Panc1 (cell line): Measurements from ENCODE around the gene CFAP141. TPM values are rescaled to one million over a fixed set of nuclear protein-coding genes. Genes with fewer than 3 reads are reported as not detected.

Experiments used
- ATAC-seq: fragments of 200-7000 bp; cut with Tn5 transposase; 2 replicates; pipeline ENCODE4 v1.9.1; 2020; ENCODE audit warnings: mild to moderate bottlenecking, moderate library complexity
- BruUV-seq: library from RNA; stranded (reverse); fragments of 400-500 nt; replicated peaks from 2 replicates; lab custom pipeline; 2021; lab: Mats Ljungman, UMichigan
- CTCF ChIA-PET: fragments of 300-600 bp; sonication (Branson Sonifier 250); formaldehyde crosslinking; loops from one replicate; lab custom pipeline; 2022; ENCODE audit warnings: antibody characterized with exemption; lab: Charles Lee
- POLR2A ChIA-PET: fragments of 300-600 bp; sonication (Branson Sonifier 250); formaldehyde crosslinking; loops from one replicate; lab custom pipeline; 2022; ENCODE audit warnings: antibody characterized with exemption; lab: Charles Lee
- DNase-seq: peaks from one replicate; pipeline ENCODE4 v3.0.0-alpha.2; 2010; ENCODE audit warnings: low read depth, low spot score
- H3K27ac ChIP-seq: 2 replicates; pipeline ENCODE4 v1.5.1; 2011; ENCODE audit warnings: mild to moderate bottlenecking, low read length, inconsistent platforms
- H3K27me3 ChIP-seq: fragments of 200-500 bp; sonication (Bioruptor generic); 2 replicates; pipeline ENCODE4 v1.6.0; 2014; ENCODE audit warnings: low read length, inconsistent platforms; ENCODE audit not compliant: control insufficient read depth, insufficient read depth
- H3K36me3 ChIP-seq: fragments of 200-500 bp; sonication (Bioruptor generic); 2 replicates; pipeline ENCODE4 v1.5.1; 2014; ENCODE audit warnings: inconsistent platforms, mild to moderate bottlenecking, low read length, moderate library complexity; ENCODE audit not compliant: control insufficient read depth, insufficient read depth
- H3K4me1 ChIP-seq: 2 replicates; pipeline ENCODE4 v1.5.1; 2011; ENCODE audit warnings: inconsistent platforms, mild to moderate bottlenecking, low read length, moderate library complexity; ENCODE audit not compliant: control insufficient read depth, insufficient read depth
- H3K4me3 ChIP-seq, 2 experiments: 2 replicates each; pipeline ENCODE4 v1.5.1; 2011 to 2012; ENCODE audit warnings: low read depth in 2 of 2, low read length in 2 of 2, mild to moderate bottlenecking in 2 of 2, inconsistent platforms in 1 of 2, moderate library complexity in 1 of 2
- H3K9me3 ChIP-seq: fragments of 200-500 bp; sonication (Bioruptor generic); 2 replicates; pipeline ENCODE4 v1.5.1; 2014; ENCODE audit warnings: low read depth, mild to moderate bottlenecking, inconsistent platforms, low read length, moderate library complexity; ENCODE audit not compliant: control insufficient read depth, insufficient read depth
- POLR2AphosphoS5 ChIP-seq: IDR thresholded peaks from 2 replicates; pipeline ENCODE4 v1.6.1; 2012; ENCODE audit warnings: mild to moderate bottlenecking, low read depth, low read length, moderate library complexity
- SIN3A ChIP-seq: IDR thresholded peaks from 2 replicates; pipeline ENCODE4 v1.6.1; 2012; ENCODE audit warnings: low read depth, mild to moderate bottlenecking, low read length, moderate library complexity, borderline replicate concordance; ENCODE audit not compliant: insufficient read depth
- TCF7L2 ChIP-seq: IDR thresholded peaks from 2 replicates; pipeline ENCODE4 v1.6.1; 2011; ENCODE audit warnings: mild to moderate bottlenecking, low read depth, low read length, inconsistent platforms
- in situ Hi-C: cut with HindIII; loops from 2 replicates; pipeline ENCODE4 v1.10.0; 2016; ENCODE audit warnings: low sequenced_read_pairs, low pct_unique_long_range_greater_than_20kb
- intact Hi-C: fragments of 100-400 bp; cut with micrococcal nuclease; formaldehyde crosslinking; loops from one replicate; pipeline ENCODE4 v1.10.0; 2022; ENCODE audit not compliant: unreplicated experiment
- total RNA-seq: library from RNA; stranded (reverse); gene quantifications from one replicate; pipeline ENCODE4 v1.2.1, GENCODE V29; 2021; ENCODE audit not compliant: unreplicated experiment
- TF ChIP-seq, protein P1 (sequence below): fragments of 450-650 bp; IDR thresholded peaks from 2 replicates; pipeline ENCODE4 v1.5.1; 2017; ENCODE audit warnings: mild to moderate bottlenecking
- TF ChIP-seq, protein P2 (sequence below), 2 experiments: IDR thresholded peaks; 2 replicates each; pipeline ENCODE4 v1.6.1; 2011 to 2012; ENCODE audit warnings: low read depth in 2 of 2, control low read depth in 1 of 2, low read length in 1 of 2, mild to moderate bottlenecking in 1 of 2, moderate library complexity in 1 of 2; ENCODE audit not compliant: insufficient read depth in 1 of 2

The CFAP141 gene
- total RNA-seq, 1 experiment from 2014 or later: not detected

GRCh38 chr1:154220071-154220969 lies 14.2 kb upstream of the CFAP141 start, which contains the start of gene UBAP2L:
UBAP2L (plus strand) TSS chr1:154220955; CDS start chr1:154225124, 4,169 bp downstream.
- no TSS peak for BruUV-seq
- peaks cover 36% of the 10 kb centered on the region for H3K36me3 ChIP-seq
- CTCF ChIA-PET: no interaction called here
- H3K9me3 ChIP-seq: no peaks in the 10 kb centered on the region
- intact Hi-C loops (no loop called here), in situ Hi-C loops (no loop called here)
- POLR2A ChIA-PET: interaction anchor here (0.6 to 0.7 kb wide), 3 partner anchors 13 to 513 kb away, joined by 3 to 10 read pairs (median 3); no protein-coding TSS in a partner anchor
- TF ChIP-seq SIN3A: peak; percentile 43; the same call in 1 of the 2 replicates
- TF ChIP-seq, protein P1, sequence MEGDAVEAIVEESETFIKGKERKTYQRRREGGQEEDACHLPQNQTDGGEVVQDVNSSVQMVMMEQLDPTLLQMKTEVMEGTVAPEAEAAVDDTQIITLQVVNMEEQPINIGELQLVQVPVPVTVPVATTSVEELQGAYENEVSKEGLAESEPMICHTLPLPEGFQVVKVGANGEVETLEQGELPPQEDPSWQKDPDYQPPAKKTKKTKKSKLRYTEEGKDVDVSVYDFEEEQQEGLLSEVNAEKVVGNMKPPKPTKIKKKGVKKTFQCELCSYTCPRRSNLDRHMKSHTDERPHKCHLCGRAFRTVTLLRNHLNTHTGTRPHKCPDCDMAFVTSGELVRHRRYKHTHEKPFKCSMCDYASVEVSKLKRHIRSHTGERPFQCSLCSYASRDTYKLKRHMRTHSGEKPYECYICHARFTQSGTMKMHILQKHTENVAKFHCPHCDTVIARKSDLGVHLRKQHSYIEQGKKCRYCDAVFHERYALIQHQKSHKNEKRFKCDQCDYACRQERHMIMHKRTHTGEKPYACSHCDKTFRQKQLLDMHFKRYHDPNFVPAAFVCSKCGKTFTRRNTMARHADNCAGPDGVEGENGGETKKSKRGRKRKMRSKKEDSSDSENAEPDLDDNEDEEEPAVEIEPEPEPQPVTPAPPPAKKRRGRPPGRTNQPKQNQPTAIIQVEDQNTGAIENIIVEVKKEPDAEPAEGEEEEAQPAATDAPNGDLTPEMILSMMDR: no peak
- TF ChIP-seq TCF7L2: no peak
- TF ChIP-seq, protein P2, sequence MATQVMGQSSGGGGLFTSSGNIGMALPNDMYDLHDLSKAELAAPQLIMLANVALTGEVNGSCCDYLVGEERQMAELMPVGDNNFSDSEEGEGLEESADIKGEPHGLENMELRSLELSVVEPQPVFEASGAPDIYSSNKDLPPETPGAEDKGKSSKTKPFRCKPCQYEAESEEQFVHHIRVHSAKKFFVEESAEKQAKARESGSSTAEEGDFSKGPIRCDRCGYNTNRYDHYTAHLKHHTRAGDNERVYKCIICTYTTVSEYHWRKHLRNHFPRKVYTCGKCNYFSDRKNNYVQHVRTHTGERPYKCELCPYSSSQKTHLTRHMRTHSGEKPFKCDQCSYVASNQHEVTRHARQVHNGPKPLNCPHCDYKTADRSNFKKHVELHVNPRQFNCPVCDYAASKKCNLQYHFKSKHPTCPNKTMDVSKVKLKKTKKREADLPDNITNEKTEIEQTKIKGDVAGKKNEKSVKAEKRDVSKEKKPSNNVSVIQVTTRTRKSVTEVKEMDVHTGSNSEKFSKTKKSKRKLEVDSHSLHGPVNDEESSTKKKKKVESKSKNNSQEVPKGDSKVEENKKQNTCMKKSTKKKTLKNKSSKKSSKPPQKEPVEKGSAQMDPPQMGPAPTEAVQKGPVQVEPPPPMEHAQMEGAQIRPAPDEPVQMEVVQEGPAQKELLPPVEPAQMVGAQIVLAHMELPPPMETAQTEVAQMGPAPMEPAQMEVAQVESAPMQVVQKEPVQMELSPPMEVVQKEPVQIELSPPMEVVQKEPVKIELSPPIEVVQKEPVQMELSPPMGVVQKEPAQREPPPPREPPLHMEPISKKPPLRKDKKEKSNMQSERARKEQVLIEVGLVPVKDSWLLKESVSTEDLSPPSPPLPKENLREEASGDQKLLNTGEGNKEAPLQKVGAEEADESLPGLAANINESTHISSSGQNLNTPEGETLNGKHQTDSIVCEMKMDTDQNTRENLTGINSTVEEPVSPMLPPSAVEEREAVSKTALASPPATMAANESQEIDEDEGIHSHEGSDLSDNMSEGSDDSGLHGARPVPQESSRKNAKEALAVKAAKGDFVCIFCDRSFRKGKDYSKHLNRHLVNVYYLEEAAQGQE (IDR thresholded peaks at IDR 0.05; ENCODE audit: insufficient read depth in 1 of 2, low read depth in 2 of 2, low read length in 1 of 2): peak in 1 of 2 experiments; percentile 19; a peak in 1 of 4 replicates
- peak; percentile 86 for TF ChIP-seq POLR2AphosphoS5
- peaks cover 29% of the 10 kb centered on the region for H3K4me1 ChIP-seq
- H3K27ac ChIP-seq: peak within 1 kb of the TSS; percentile 99
- DNase-seq (peak; percentile 95), ATAC-seq (peak; percentile 96)
- peak within 1 kb of the TSS; percentile 89 to 99 for H3K4me3 ChIP-seq
- no peaks in the 10 kb centered on the region for H3K27me3 ChIP-seq

- Histone ChIP-seq H3K9me3 (no peaks in the 10 kb centered on the region), H3K27ac (peak overlapping the region; percentile 99), H3K27me3 (no peaks in the 10 kb centered on the region), H3K4me1 (peaks cover 29% of the 10 kb centered on the region), H3K36me3 (peaks cover 36% of the 10 kb centered on the region), H3K4me3 (peak overlapping the region; percentile 89 to 99)
- TF ChIP-seq POLR2AphosphoS5 (no peak), TCF7L2 (no peak), SIN3A (no peak)
- TF ChIP-seq, protein P1: no peak
- TF ChIP-seq, protein P2 (IDR thresholded peaks at IDR 0.05; ENCODE audit: insufficient read depth in 1 of 2, low read depth in 2 of 2, low read length in 1 of 2): no peak
- ATAC-seq (no peak), DNase-seq (no peak)
- ChIA-PET CTCF (no interaction called here), POLR2A (interaction anchor here (0.9 kb wide), 1 partner anchor 11 kb away, joined by 3 read pairs; no protein-coding TSS in a partner anchor)
- in situ Hi-C loops (no loop called here), intact Hi-C loops (no loop called here)
- BruUV-seq: TSS peak; percentile 83
These were observed 13.4 kb upstream of the CFAP141 start for GRCh38 chr1:154219541-154219940.
